K562 (cell line): ENCODE measurements around the gene MITF. TPM values are rescaled to one million over a fixed set of nuclear protein-coding genes. Genes with fewer than 3 reads are reported as not detected.

Experiments
- NFATC3 ChIP-seq: fragments of 450-650 bp; IDR thresholded peaks from 2 replicates; pipeline ENCODE4 v1.6.1; 2017; ENCODE audit warnings: mild to moderate bottlenecking
- ZNF318 ChIP-seq, 2 experiments: fragments of 450-650 bp; IDR thresholded peaks; 2 replicates each; pipeline ENCODE4 v1.6.1; 2016; ENCODE audit warnings: mild to moderate bottlenecking in 2 of 2, borderline replicate concordance in 1 of 2, low read depth in 1 of 2, moderate library complexity in 1 of 2
- polyA plus RNA-seq, 8 experiments: library from polyadenylated mRNA; depleted of rRNA in 4 of 8; stranded (reverse) in 5 of 8; unstranded in 3 of 8; fragments of >200 nt; fragmentation: Nextera tagmentation in 2 of 8; fragmentation: Illumina TruSeq in 1 of 8; extraction: Ambion mirVana in 2 of 8; extraction: Trizol in 1 of 8; gene quantifications; 2 replicates each; pipeline versions ENCODE4 v1.2.1 to v1.2.3, GENCODE V29; 2011 to 2014; ENCODE audit warnings: inconsistent platforms in 1 of 8, missing spikeins in 1 of 8
- total RNA-seq, 7 experiments: library from RNA; depleted of rRNA in 6 of 7; stranded (reverse); fragments of >200 nt in 6 of 7; fragmentation: Illumina TruSeq in 2 of 7; extraction: Trizol in 2 of 7; gene quantifications; 2 replicates each; pipeline versions ENCODE4 v1.2.1 to v1.2.3, GENCODE V29; 2011 to 2021; ENCODE audit warnings: low replicate concordance in 1 of 7

The MITF gene
- total and polyA plus RNA-seq, 9 of the 15 experiments (the other 6 are each of a cell fraction or from before 2014, with no cell fraction given), result 5.6 to 14.9 (median 11.1) TPM

DNA sequence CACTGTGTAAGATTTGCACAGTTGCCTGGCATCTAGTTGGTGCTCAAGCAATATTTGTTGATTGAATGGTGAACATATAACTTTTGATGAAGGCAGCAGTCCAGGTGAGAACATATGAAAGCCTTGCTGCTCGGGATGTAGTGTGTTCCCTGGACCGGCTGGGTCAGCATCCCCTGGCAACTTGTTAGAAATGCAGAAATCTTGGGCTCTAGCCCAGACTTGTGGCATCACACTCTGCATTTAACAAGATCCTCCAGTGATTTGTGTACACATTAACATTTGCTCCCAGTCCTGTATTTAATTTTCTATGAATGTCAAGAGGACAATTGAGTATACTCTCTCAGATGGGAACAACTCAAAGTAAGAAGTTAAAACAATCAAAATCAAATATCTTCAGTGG, 191.3 kb downstream of the MITF start (continued):
- TF ChIP-seq ZNF318 (IDR thresholded peaks at IDR 0.05; ENCODE audit: borderline replicate concordance in 1 of 2, low read depth in 1 of 2) (no peak), NFATC3 (no peak)
